GM18861 (cell line): Measurements from ENCODE around the gene DCTN1.

ENCODE experiments used
- ATAC-seq: cut with Tn5 transposase; IDR thresholded peaks from one replicate; pipeline ENCODE4 v1.9.1; 2021; ENCODE audit not compliant: unreplicated experiment

The DCTN1 gene

GRCh38 chr2:74414441-74414840 is 34.3 kb upstream of the DCTN1 start:
- no peak for ATAC-seq

- ATAC-seq = no peak
These were observed 33.0 kb upstream of the DCTN1 start for GRCh38 chr2:74413001-74413698.

- ATAC-seq = no peak
These were observed 27.6 kb upstream of the DCTN1 start for GRCh38 chr2:74407682-74408081.

- ATAC-seq = peak; percentile 82
These were observed 25.9 kb upstream of the DCTN1 start for GRCh38 chr2:74406035-74406434.

- ATAC-seq = no peak
These were observed 21.8 kb upstream of the DCTN1 start for GRCh38 chr2:74401891-74402290.

GRCh38 chr2:74399785-74400184 is 19.7 kb upstream of the DCTN1 start:
- no peak for ATAC-seq

GRCh38 chr2:74396149-74396548 is 16.0 kb upstream of the DCTN1 start:
- no peak for ATAC-seq

GRCh38 chr2:74393525-74393924 is 13.4 kb upstream of the DCTN1 start:
- ATAC-seq = no peak

GRCh38 chr2:74392449-74392743 is 12.3 kb upstream of the DCTN1 start:
- no peak for ATAC-seq

- peak; percentile 48 for ATAC-seq
These were observed 11.7 kb upstream of the DCTN1 start for GRCh38 chr2:74391580-74392448.

GRCh38 chr2:74391209-74391579 is 11.1 kb upstream of the DCTN1 start:
- peak; percentile 27 for ATAC-seq

GRCh38 chr2:74390606-74391005 is 10.5 kb upstream of the DCTN1 start:
- no peak for ATAC-seq

GRCh38 chr2:74387346-74387745 is 7.2 kb upstream of the DCTN1 start:
- ATAC-seq = no peak

- no peak for ATAC-seq
These were observed 5.3 kb upstream of the DCTN1 start for GRCh38 chr2:74385396-74385795.

- ATAC-seq = no peak
These were observed 3.9 kb upstream of the DCTN1 start for GRCh38 chr2:74384051-74384450.

- no peak for ATAC-seq
These were observed 3.1 kb upstream of the DCTN1 start for GRCh38 chr2:74383254-74383653.

- no peak for ATAC-seq
These were observed 1.6 kb upstream of the DCTN1 start for GRCh38 chr2:74381751-74382150.

- ATAC-seq = no peak
These were observed 2.1 kb downstream of the DCTN1 start for GRCh38 chr2:74378007-74378406.

GRCh38 chr2:74375838-74376237 is 4.3 kb downstream of the DCTN1 start:
- ATAC-seq = no peak

- ATAC-seq = no peak
These were observed 5.5 kb downstream of the DCTN1 start for GRCh38 chr2:74374509-74375205.

- ATAC-seq = no peak
These were observed 6.1 kb downstream of the DCTN1 start for GRCh38 chr2:74373985-74374384.

- ATAC-seq = no peak
These were observed 6.9 kb downstream of the DCTN1 start for GRCh38 chr2:74373221-74373676.
